HepG2 (cell line): ENCODE measurements around the gene PATZ1. TPM values are rescaled to one million over a fixed set of nuclear protein-coding genes. Genes with fewer than 3 reads are reported as not detected.

Experiments used
- MEF2D ChIP-seq: sonication (generic); formaldehyde crosslinking; IDR thresholded peaks from 2 replicates; pipeline ENCODE4 v1.5.1; 2020; ENCODE audit warnings: mild to moderate bottlenecking, missing genetic modification reagents
- NONO ChIP-seq, 2 experiments: fragments of 450-650 bp in 1 of 2; sonication (generic) in 1 of 2; formaldehyde crosslinking in 1 of 2; IDR thresholded peaks in 1 of 2; conservative IDR thresholded peaks in 1 of 2; 2 replicates each; pipeline versions ENCODE4 v1.6.1 to v1.8.0; 2017 to 2022; ENCODE audit warnings: mild to moderate bottlenecking in 1 of 2, missing genetic modification reagents in 1 of 2, moderate library complexity in 1 of 2
- RAD21 ChIP-seq: fragments of 450-650 bp; formaldehyde crosslinking; IDR thresholded peaks from 2 replicates; pipeline ENCODE4 v1.5.0; 2020; ENCODE audit warnings: mild to moderate bottlenecking
- RXRA ChIP-seq: sonication (generic); formaldehyde crosslinking; IDR thresholded peaks from 2 replicates; pipeline ENCODE4 v1.5.1; 2020; ENCODE audit warnings: missing genetic modification reagents
- SUZ12 ChIP-seq: fragments of 150-350 bp; IDR thresholded peaks from 2 replicates; pipeline ENCODE4 v1.6.1; 2014; ENCODE audit warnings: low read depth, low read length
- TBX3 ChIP-seq: fragments of 450-650 bp; IDR thresholded peaks from 2 replicates; pipeline ENCODE4 v1.6.1; 2017; ENCODE audit warnings: antibody characterized with exemption, mild to moderate bottlenecking, inconsistent platforms, borderline replicate concordance
- ZKSCAN1 ChIP-seq: fragments of 150-350 bp; IDR thresholded peaks from 2 replicates; pipeline ENCODE4 v1.6.1; 2014; ENCODE audit warnings: low read length
- ZNF207 ChIP-seq: fragments of 450-650 bp; IDR thresholded peaks from 2 replicates; pipeline ENCODE4 v1.6.1; 2016; ENCODE audit warnings: antibody characterized with exemption, borderline replicate concordance
- ZNF549 ChIP-seq: sonication (generic); formaldehyde crosslinking; IDR thresholded peaks from 2 replicates; pipeline ENCODE4 v1.5.0; 2020; ENCODE audit warnings: missing genetic modification reagents
- ZNF792 ChIP-seq: IDR thresholded peaks from 2 replicates; pipeline ENCODE4 v1.6.1; 2016
- polyA plus RNA-seq, 8 experiments: library from polyadenylated mRNA; depleted of rRNA in 3 of 8; stranded (reverse) in 7 of 8; unstranded in 1 of 8; fragments of >200 nt; fragmentation: Illumina TruSeq in 4 of 8; extraction: Trizol in 4 of 8; gene quantifications; 2 replicates each; pipeline versions ENCODE4 v1.2.1 to v1.2.3, GENCODE V29; 2011 to 2016; ENCODE audit warnings: low read depth in 4 of 8, missing spikeins in 1 of 8, mixed read lengths in 1 of 8; ENCODE audit not compliant: insufficient read depth in 1 of 8
- total RNA-seq, 5 experiments: library from RNA; depleted of rRNA; stranded (reverse); fragments of >200 nt; fragmentation: Illumina TruSeq; extraction: Trizol; gene quantifications; 2 replicates each; pipeline ENCODE4 v1.2.3, GENCODE V29; 2016; ENCODE audit warnings: low read depth in 1 of 5
- TF ChIP-seq, protein P1 (sequence below): sonication (generic); formaldehyde crosslinking; IDR thresholded peaks from 2 replicates; pipeline ENCODE4 v1.4.0; 2020; ENCODE audit warnings: mild to moderate bottlenecking, low read depth, missing genetic modification reagents
- TF ChIP-seq, protein P2 (sequence below): sonication (generic); formaldehyde crosslinking; IDR thresholded peaks from 2 replicates; pipeline ENCODE4 v1.5.0; 2020; ENCODE audit warnings: missing genetic modification reagents
- TF ChIP-seq, protein P3 (sequence below): sonication (generic); formaldehyde crosslinking; conservative IDR thresholded peaks from 2 replicates; pipeline ENCODE4 v1.5.0; 2020; ENCODE audit warnings: missing genetic modification reagents
- TF ChIP-seq, protein P4 (sequence below): sonication (generic); formaldehyde crosslinking; IDR thresholded peaks from 2 replicates; pipeline ENCODE4 v1.4.0; 2020; ENCODE audit warnings: missing genetic modification reagents, borderline replicate concordance
- TF ChIP-seq, protein P5 (sequence below): sonication (generic); formaldehyde crosslinking; IDR thresholded peaks from 2 replicates; pipeline ENCODE4 v1.4.0; 2020; ENCODE audit warnings: missing genetic modification reagents
- TF ChIP-seq, protein P6 (sequence below): sonication (generic); formaldehyde crosslinking; IDR thresholded peaks from 2 replicates; pipeline ENCODE4 v1.8.0; 2022; ENCODE audit warnings: low read depth, missing genetic modification reagents

Gene PATZ1
- total and polyA plus RNA-seq, 2 of the 13 experiments (the other 11 are each of a cell fraction or from before 2014, with no cell fraction given): 24.9 to 30.5 TPM

DNA sequence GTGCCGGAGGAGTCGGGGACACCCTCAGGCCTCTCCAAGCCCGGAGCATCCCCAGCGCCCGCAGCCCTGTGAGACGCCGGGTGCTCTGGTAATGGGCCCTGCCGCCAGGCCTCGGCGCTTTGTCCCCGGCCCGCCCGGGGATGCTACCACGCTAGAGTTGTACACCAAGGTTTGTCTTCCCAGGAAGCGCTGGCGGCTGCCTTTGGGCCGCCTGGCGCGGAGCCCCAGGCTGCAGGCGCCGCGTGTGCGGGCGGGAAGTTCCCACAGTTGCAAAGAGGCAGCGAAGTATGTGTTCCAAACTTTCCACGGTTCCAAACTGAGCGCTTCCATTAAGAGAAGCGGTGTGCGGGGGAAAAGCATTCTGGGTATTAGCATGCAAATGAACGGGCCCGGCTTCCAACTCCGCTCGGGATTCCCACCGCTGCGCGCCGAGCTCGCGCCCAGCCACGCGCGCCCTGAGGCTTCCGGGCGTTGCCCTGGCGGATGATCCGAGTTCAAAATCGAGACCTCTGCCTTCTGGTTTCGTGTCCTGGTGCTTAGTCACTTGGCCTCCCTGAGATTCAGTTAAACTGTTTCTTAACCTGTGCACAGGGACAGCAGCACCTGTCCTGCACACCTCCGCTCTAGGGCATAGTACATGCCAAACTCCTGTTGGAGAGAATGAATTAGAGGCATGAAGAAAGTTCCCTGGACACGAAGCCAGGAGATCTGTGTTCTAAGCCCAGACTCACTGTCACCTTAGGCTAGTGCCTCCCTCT lies 1.3 kb upstream of the PATZ1 start (continued):
- TF ChIP-seq, protein P1, sequence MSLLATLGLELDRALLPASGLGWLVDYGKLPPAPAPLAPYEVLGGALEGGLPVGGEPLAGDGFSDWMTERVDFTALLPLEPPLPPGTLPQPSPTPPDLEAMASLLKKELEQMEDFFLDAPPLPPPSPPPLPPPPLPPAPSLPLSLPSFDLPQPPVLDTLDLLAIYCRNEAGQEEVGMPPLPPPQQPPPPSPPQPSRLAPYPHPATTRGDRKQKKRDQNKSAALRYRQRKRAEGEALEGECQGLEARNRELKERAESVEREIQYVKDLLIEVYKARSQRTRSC: no peak
- peak; percentile 64; the same call in 1 of the 2 replicates for TF ChIP-seq ZNF792 (CRISPR knock-in tag)
- TF ChIP-seq ZNF549 (CRISPR knock-in tag): no peak
- TF ChIP-seq, protein P2, sequence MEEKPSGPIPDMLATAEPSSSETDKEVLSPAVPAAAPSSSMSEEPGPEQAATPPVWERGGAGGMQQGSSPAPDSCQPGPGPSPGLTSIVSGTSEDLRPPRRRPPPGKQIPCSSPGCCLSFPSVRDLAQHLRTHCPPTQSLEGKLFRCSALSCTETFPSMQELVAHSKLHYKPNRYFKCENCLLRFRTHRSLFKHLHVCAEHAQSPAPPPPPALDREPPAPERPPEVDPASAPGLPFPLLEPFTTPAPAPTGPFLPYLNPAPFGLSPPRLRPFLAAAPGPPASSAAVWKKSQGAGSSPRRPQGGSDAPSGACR (CRISPR knock-in tag): peak; percentile 37; the same call in 1 of the 2 replicates
- no peak for TF ChIP-seq ZKSCAN1
- no peak for TF ChIP-seq NONO (IDR thresholded peaks at IDR 0.05)
- TF ChIP-seq NONO (CRISPR knock-in tag; conservative IDR thresholded peaks at IDR 0.05): peak; percentile 30
- no peak for TF ChIP-seq MEF2D (CRISPR knock-in tag)
- TF ChIP-seq, protein P3, sequence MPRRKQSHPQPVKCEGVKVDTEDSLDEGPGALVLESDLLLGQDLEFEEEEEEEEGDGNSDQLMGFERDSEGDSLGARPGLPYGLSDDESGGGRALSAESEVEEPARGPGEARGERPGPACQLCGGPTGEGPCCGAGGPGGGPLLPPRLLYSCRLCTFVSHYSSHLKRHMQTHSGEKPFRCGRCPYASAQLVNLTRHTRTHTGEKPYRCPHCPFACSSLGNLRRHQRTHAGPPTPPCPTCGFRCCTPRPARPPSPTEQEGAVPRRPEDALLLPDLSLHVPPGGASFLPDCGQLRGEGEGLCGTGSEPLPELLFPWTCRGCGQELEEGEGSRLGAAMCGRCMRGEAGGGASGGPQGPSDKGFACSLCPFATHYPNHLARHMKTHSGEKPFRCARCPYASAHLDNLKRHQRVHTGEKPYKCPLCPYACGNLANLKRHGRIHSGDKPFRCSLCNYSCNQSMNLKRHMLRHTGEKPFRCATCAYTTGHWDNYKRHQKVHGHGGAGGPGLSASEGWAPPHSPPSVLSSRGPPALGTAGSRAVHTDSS (CRISPR knock-in tag): no peak
- no peak for TF ChIP-seq ZNF207
- no peak for TF ChIP-seq RAD21 (CRISPR knock-in tag)
- 0 out of 2 replicates have a peak, but pooled peaks have one; percentile 16 for TF ChIP-seq RXRA (CRISPR knock-in tag)
- TF ChIP-seq, protein P4, sequence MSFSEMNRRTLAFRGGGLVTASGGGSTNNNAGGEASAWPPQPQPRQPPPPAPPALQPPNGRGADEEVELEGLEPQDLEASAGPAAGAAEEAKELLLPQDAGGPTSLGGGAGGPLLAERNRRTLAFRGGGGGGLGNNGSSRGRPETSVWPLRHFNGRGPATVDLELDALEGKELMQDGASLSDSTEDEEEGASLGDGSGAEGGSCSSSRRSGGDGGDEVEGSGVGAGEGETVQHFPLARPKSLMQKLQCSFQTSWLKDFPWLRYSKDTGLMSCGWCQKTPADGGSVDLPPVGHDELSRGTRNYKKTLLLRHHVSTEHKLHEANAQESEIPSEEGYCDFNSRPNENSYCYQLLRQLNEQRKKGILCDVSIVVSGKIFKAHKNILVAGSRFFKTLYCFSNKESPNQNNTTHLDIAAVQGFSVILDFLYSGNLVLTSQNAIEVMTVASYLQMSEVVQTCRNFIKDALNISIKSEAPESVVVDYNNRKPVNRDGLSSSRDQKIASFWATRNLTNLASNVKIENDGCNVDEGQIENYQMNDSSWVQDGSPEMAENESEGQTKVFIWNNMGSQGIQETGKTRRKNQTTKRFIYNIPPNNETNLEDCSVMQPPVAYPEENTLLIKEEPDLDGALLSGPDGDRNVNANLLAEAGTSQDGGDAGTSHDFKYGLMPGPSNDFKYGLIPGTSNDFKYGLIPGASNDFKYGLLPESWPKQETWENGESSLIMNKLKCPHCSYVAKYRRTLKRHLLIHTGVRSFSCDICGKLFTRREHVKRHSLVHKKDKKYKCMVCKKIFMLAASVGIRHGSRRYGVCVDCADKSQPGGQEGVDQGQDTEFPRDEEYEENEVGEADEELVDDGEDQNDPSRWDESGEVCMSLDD (CRISPR knock-in tag): no peak
- TF ChIP-seq, protein P5, sequence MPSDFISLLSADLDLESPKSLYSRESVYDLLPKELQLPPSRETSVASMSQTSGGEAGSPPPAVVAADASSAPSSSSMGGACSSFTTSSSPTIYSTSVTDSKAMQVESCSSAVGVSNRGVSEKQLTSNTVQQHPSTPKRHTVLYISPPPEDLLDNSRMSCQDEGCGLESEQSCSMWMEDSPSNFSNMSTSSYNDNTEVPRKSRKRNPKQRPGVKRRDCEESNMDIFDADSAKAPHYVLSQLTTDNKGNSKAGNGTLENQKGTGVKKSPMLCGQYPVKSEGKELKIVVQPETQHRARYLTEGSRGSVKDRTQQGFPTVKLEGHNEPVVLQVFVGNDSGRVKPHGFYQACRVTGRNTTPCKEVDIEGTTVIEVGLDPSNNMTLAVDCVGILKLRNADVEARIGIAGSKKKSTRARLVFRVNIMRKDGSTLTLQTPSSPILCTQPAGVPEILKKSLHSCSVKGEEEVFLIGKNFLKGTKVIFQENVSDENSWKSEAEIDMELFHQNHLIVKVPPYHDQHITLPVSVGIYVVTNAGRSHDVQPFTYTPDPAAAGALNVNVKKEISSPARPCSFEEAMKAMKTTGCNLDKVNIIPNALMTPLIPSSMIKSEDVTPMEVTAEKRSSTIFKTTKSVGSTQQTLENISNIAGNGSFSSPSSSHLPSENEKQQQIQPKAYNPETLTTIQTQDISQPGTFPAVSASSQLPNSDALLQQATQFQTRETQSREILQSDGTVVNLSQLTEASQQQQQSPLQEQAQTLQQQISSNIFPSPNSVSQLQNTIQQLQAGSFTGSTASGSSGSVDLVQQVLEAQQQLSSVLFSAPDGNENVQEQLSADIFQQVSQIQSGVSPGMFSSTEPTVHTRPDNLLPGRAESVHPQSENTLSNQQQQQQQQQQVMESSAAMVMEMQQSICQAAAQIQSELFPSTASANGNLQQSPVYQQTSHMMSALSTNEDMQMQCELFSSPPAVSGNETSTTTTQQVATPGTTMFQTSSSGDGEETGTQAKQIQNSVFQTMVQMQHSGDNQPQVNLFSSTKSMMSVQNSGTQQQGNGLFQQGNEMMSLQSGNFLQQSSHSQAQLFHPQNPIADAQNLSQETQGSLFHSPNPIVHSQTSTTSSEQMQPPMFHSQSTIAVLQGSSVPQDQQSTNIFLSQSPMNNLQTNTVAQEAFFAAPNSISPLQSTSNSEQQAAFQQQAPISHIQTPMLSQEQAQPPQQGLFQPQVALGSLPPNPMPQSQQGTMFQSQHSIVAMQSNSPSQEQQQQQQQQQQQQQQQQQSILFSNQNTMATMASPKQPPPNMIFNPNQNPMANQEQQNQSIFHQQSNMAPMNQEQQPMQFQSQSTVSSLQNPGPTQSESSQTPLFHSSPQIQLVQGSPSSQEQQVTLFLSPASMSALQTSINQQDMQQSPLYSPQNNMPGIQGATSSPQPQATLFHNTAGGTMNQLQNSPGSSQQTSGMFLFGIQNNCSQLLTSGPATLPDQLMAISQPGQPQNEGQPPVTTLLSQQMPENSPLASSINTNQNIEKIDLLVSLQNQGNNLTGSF (CRISPR knock-in tag): no peak
- TF ChIP-seq, protein P6, sequence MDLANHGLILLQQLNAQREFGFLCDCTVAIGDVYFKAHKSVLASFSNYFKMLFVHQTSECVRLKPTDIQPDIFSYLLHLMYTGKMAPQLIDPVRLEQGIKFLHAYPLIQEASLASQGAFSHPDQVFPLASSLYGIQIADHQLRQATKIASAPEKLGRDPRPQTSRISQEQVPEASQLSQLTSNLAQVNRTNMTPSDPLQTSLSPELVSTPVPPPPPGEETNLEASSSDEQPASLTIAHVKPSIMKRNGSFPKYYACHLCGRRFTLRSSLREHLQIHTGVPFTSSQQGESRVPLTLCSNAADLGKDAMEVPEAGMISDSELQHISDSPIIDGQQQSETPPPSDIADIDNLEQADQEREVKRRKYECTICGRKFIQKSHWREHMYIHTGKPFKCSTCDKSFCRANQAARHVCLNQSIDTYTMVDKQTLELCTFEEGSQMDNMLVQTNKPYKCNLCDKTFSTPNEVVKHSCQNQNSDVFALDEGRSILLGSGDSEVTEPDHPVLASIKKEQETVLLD (CRISPR knock-in tag): peak; percentile 53; the same call in 1 of the 2 replicates
- no peak for TF ChIP-seq TBX3
- no peak for TF ChIP-seq SUZ12
